Keratinocyte (primary cell): ENCODE results near the gene SLC5A1. TPM values are rescaled to one million over a fixed set of nuclear protein-coding genes. Genes with fewer than 3 reads are reported as not detected.

Experiments
- DNase-seq: peaks from one replicate; pipeline ENCODE4 v3.0.0-alpha.2; 2011; ENCODE audit warnings: low read depth, missing footprints, low spot score
- FAIRE-seq: peaks from 2 replicates; lab custom pipeline; 2011; peaks lifted over from hg19 to GRCh38; lab: Jason Lieb, UNC
- H2AFZ ChIP-seq: 2 replicates; pipeline ENCODE4 v1.6.0; 2012; ENCODE audit warnings: low read length, control low read depth, inconsistent platforms; ENCODE audit not compliant: control insufficient read depth
- H3K27ac ChIP-seq: 2 replicates; pipeline ENCODE4 v1.5.1; 2011; ENCODE audit warnings: low read length; ENCODE audit not compliant: control insufficient read depth, insufficient read depth
- H3K27me3 ChIP-seq: 3 replicates; pipeline ENCODE4 v1.6.0; 2011; ENCODE audit warnings: low read length; ENCODE audit not compliant: control insufficient read depth, insufficient read depth; ENCODE audit errors: extremely low read depth
- H3K36me3 ChIP-seq, 2 experiments: 2 replicates in 1 of 2; 3 replicates in 1 of 2; pipeline ENCODE4 v1.5.1; 2011; ENCODE audit warnings: low read length in 2 of 2, mild to moderate bottlenecking in 1 of 2; ENCODE audit not compliant: control insufficient read depth in 2 of 2, insufficient read depth in 2 of 2; ENCODE audit errors: extremely low read depth in 1 of 2
- H3K4me1 ChIP-seq: 3 replicates; pipeline ENCODE4 v1.5.1; 2011; ENCODE audit warnings: low read length; ENCODE audit not compliant: control insufficient read depth, insufficient read depth; ENCODE audit errors: extremely low read depth
- H3K4me2 ChIP-seq: 3 replicates; pipeline ENCODE4 v1.6.0; 2011; ENCODE audit warnings: low read depth, low read length; ENCODE audit not compliant: control insufficient read depth, insufficient read depth; ENCODE audit errors: extremely low read depth
- H3K4me3 ChIP-seq, 3 experiments: fragments of 200-600 bp in 1 of 3; sonication (generic) in 1 of 3; 2 replicates in 2 of 3; 3 replicates in 1 of 3; pipeline ENCODE4 v1.5.1; 2011 to 2016; ENCODE audit warnings: low read length in 3 of 3, mild to moderate bottlenecking in 3 of 3, control low read depth in 2 of 3, inconsistent platforms in 1 of 3, low read depth in 1 of 3, mixed read lengths in 1 of 3, mixed run types in 1 of 3, moderate library complexity in 1 of 3; ENCODE audit not compliant: control insufficient read depth in 2 of 3, insufficient read depth in 2 of 3; ENCODE audit errors: extremely low read depth in 1 of 3
- H3K79me2 ChIP-seq: 2 replicates; pipeline ENCODE4 v1.6.0; 2012; ENCODE audit warnings: low read length; ENCODE audit not compliant: control insufficient read depth, insufficient read depth
- H3K9ac ChIP-seq: 3 replicates; pipeline ENCODE4 v1.6.0; 2011; ENCODE audit warnings: low read length; ENCODE audit not compliant: control insufficient read depth, insufficient read depth; ENCODE audit errors: extremely low read depth
- H3K9me1 ChIP-seq: 3 replicates; pipeline ENCODE4 v1.6.0; 2011; ENCODE audit warnings: low read length; ENCODE audit not compliant: control insufficient read depth, insufficient read depth; ENCODE audit errors: extremely low read depth
- H3K9me3 ChIP-seq: 2 replicates; pipeline ENCODE4 v1.5.1; 2012; ENCODE audit warnings: low read depth, low read length; ENCODE audit not compliant: control insufficient read depth
- H4K20me1 ChIP-seq: 3 replicates; pipeline ENCODE4 v1.6.0; 2011; ENCODE audit warnings: low read length; ENCODE audit not compliant: control insufficient read depth, insufficient read depth; ENCODE audit errors: extremely low read depth
- EZH2 ChIP-seq: IDR thresholded peaks from one replicate; pipeline ENCODE4 v1.6.1; 2012; ENCODE audit warnings: inconsistent platforms, mild to moderate bottlenecking, low read length, moderate library complexity
- dilution Hi-C: fragments of 300-500 bp; cut with MboI; formaldehyde crosslinking; loops from one replicate; pipeline ENCODE4 v1.7.0; 2020; ENCODE audit warnings: low sequenced_read_pairs; ENCODE audit not compliant: extremely low pct_ligation_motif_present
- polyA plus RNA-seq, 5 experiments: library from polyadenylated mRNA; depleted of rRNA in 3 of 5; stranded (reverse) in 3 of 5; stranded (forward) in 1 of 5; unstranded in 1 of 5; fragments of >200 nt; gene quantifications; 1 replicate in 1 of 5; 2 replicates in 3 of 5; 3 replicates in 1 of 5; pipeline versions ENCODE4 v1.2.1 to v1.2.3, GENCODE V29; 2011 to 2012; ENCODE audit warnings: missing spikeins in 2 of 5, low read depth in 1 of 5, low replicate concordance in 1 of 5
- TF ChIP-seq, protein P1 (sequence below), 3 experiments: IDR thresholded peaks in 1 of 3; conservative IDR thresholded peaks in 1 of 3; optimal IDR thresholded peaks in 1 of 3; 2 replicates in 2 of 3; 3 replicates in 1 of 3; pipeline versions ENCODE3 to v1.5.1; 2011; ENCODE audit warnings: low read length in 3 of 3, mild to moderate bottlenecking in 3 of 3, moderate library complexity in 2 of 3, control low read depth in 1 of 3, inconsistent platforms in 1 of 3; ENCODE audit not compliant: insufficient read depth in 2 of 3; ENCODE audit errors: extremely low read depth in 1 of 3

Gene SLC5A1
- polyA plus RNA-seq, 1 donor (not counting 4 experiments of a cell fraction or from before 2014, with no cell fraction given): 2.0 TPM

DNA sequence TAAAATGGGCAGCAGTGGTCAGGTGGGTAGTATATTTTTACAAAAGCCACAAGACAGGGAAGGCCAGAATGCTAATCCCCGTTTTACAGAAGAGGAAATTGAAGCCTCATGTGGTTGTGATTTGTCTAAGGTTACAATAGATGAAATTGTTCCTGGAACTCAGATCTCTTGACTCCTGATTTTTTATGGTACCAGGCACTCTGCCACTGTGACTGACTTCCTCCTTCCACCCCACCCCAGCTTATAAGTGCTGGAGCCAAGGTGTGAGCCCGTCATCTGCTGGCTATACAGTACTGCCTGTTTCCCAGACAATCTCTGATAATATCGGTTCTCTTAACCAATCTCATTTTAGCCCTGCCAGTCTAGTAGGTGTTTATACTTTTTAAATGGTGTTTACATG lies 1.9 kb downstream of the SLC5A1 start:
- Histone ChIP-seq H3K36me3 (no peaks in the 10 kb centered on the region), H3K9me1 (no peaks in the 10 kb centered on the region), H4K20me1 (no peaks in the 10 kb centered on the region), H3K4me3 (no peak overlapping the region), H3K79me2 (no peaks in the 10 kb centered on the region), H3K9ac (no peak overlapping the region), H2AFZ (no peak overlapping the region), H3K4me1 (peaks cover 7% of the 10 kb centered on the region), H3K27me3 (peaks cover 23% of the 10 kb centered on the region), H3K27ac (no peak overlapping the region), H3K9me3 (no peaks in the 10 kb centered on the region), H3K4me2 (no peak overlapping the region)
- dilution Hi-C loops: no loop called here
- DNase-seq (no peak), FAIRE-seq (no peak)
- no peak for TF ChIP-seq EZH2
- TF ChIP-seq, protein P1, sequence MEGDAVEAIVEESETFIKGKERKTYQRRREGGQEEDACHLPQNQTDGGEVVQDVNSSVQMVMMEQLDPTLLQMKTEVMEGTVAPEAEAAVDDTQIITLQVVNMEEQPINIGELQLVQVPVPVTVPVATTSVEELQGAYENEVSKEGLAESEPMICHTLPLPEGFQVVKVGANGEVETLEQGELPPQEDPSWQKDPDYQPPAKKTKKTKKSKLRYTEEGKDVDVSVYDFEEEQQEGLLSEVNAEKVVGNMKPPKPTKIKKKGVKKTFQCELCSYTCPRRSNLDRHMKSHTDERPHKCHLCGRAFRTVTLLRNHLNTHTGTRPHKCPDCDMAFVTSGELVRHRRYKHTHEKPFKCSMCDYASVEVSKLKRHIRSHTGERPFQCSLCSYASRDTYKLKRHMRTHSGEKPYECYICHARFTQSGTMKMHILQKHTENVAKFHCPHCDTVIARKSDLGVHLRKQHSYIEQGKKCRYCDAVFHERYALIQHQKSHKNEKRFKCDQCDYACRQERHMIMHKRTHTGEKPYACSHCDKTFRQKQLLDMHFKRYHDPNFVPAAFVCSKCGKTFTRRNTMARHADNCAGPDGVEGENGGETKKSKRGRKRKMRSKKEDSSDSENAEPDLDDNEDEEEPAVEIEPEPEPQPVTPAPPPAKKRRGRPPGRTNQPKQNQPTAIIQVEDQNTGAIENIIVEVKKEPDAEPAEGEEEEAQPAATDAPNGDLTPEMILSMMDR (optimal IDR thresholded peaks at IDR 0.05 in 1 of 3, IDR thresholded peaks at IDR 0.05 in 1 of 3, conservative IDR thresholded peaks at IDR 0.05 in 1 of 3; ENCODE audit: extremely low read depth in 1 of 3, insufficient read depth in 2 of 3, low read length in 3 of 3): no peak

DNA sequence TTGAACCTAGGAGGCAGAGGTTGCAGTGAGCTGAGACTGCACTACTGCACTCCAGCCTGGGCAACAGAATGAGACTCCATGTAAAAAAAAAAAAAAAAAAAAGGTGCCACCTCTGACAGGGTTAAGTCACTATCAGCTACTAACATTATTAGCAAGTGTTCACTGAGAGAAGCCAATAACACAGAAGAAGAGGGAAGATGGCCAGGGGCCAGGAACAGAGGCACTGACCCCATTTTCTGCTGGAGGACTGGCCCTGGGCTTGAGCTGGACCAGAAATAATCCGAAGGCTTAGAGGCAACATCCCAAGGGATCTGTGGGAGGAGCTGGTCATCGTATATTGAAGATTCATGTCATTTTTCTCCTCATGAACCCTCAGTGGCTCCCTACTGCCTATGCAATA lies 5.0 kb downstream of the SLC5A1 start:
- Histone ChIP-seq H2AFZ (no peak overlapping the region), H3K36me3 (no peaks in the 10 kb centered on the region), H3K4me1 (peaks cover 17% of the 10 kb centered on the region), H3K27me3 (peaks cover 2% of the 10 kb centered on the region), H3K79me2 (no peaks in the 10 kb centered on the region), H3K4me2 (no peak overlapping the region), H3K27ac (no peak overlapping the region), H3K9ac (no peak overlapping the region), H3K9me1 (no peaks in the 10 kb centered on the region), H3K4me3 (no peak overlapping the region), H4K20me1 (no peaks in the 10 kb centered on the region), H3K9me3 (no peaks in the 10 kb centered on the region)
- dilution Hi-C loops: no loop called here
- FAIRE-seq (no peak), DNase-seq (no peak)
- TF ChIP-seq EZH2: no peak
- TF ChIP-seq, protein P1 (optimal IDR thresholded peaks at IDR 0.05 in 1 of 3, IDR thresholded peaks at IDR 0.05 in 1 of 3, conservative IDR thresholded peaks at IDR 0.05 in 1 of 3; ENCODE audit: extremely low read depth in 1 of 3, insufficient read depth in 2 of 3, low read length in 3 of 3): no peak
